Prostate gland (tissue), 2 donors: Measurements from ENCODE around the gene TGM1. TPM values are rescaled to one million over a fixed set of nuclear protein-coding genes. Genes with fewer than 3 reads are reported as not detected.

ENCODE experiments used
- DNase-seq: peaks from one replicate; pipeline ENCODE4 v3.0.0-alpha.2; 2019; ENCODE audit warnings: low spot score
- H3K27ac ChIP-seq, 2 donors: fragments of 200-600 bp; sonication (generic); 2 replicates each; pipeline ENCODE4 v1.5.1; 2017 to 2019
- H3K27me3 ChIP-seq: fragments of 200-600 bp; sonication (generic); replicated peaks from 2 replicates; pipeline ENCODE4 v1.5.1; 2019; ENCODE audit not compliant: insufficient read depth
- H3K36me3 ChIP-seq, 2 donors: fragments of 200-600 bp; sonication (generic); 1 replicate in 1 of 2; 2 replicates in 1 of 2; pipeline versions ENCODE4 v1.5.1 to v1.8.1; 2017 to 2019
- H3K4me1 ChIP-seq: fragments of 200-600 bp; sonication (generic); replicated peaks from 2 replicates; pipeline ENCODE4 v1.5.1; 2019
- H3K4me3 ChIP-seq, 2 donors: fragments of 200-600 bp; sonication (generic); 2 replicates each; pipeline ENCODE4 v1.5.1; 2017 to 2019
- H3K9me3 ChIP-seq: fragments of 200-600 bp; sonication (generic); 2 replicates; pipeline ENCODE4 v1.5.1; 2017
- CTCF ChIP-seq, 4 experiments: fragments of 200-600 bp in 2 of 4; fragments of 450-650 bp in 2 of 4; sonication (generic) in 2 of 4; IDR thresholded peaks; 1 replicate in 3 of 4; 2 replicates in 1 of 4; pipeline ENCODE4 v1.5.1; 2016 to 2019; ENCODE audit warnings: antibody characterized with exemption in 4 of 4, mild to moderate bottlenecking in 2 of 4, moderate library complexity in 2 of 4
- POLR2A ChIP-seq: fragments of 450-650 bp; IDR thresholded peaks from one replicate; pipeline ENCODE4 v1.6.1; 2016; ENCODE audit warnings: antibody characterized with exemption, mild to moderate bottlenecking
- POLR2AphosphoS5 ChIP-seq: sonication (generic); formaldehyde crosslinking; IDR thresholded peaks from one replicate; pipeline ENCODE4 v1.6.1; 2017; ENCODE audit warnings: antibody characterized with exemption
- WGBS: methylation state at CpG from one replicate; pipeline ENCODE4 v1.1.5; 2018; 5-methylcytosine and 5-hydroxymethylcytosine counted together
- intact Hi-C: fragments of 100-400 bp; cut with DNase I; formaldehyde crosslinking; loops from one replicate; pipeline ENCODE4 v1.14.2; 2022
- total RNA-seq, 2 donors: library from RNA; depleted of rRNA; stranded (reverse); fragments of >200 nt; gene quantifications; one replicate each; pipeline ENCODE4 v1.1.0, GENCODE V29; 2016

The TGM1 gene
- total RNA-seq, 2 donors from 2014 or later = 6.6 to 11.4 TPM

GRCh38 chr14:24259282-24260025 is 3.5 kb downstream of the TGM1 start:
- WGBS = 61% methylated on average over 16 of the region's 16 CpGs
- Histone ChIP-seq H3K36me3 (no peaks in the 10 kb centered on the region), H3K4me1 (no peaks in the 10 kb centered on the region), H3K27me3 (no peaks in the 10 kb centered on the region), H3K9me3 (no peaks in the 10 kb centered on the region), H3K4me3 (no peak overlapping the region), H3K27ac (peak overlapping the region; percentile 15 to 34)
- TF ChIP-seq CTCF (IDR thresholded peaks at IDR 0.05) = no peak
- TF ChIP-seq POLR2AphosphoS5 = no peak
- no peak for TF ChIP-seq POLR2A
- intact Hi-C loops = no loop called here
- DNase-seq = peak; percentile 29

- H3K27me3 ChIP-seq = no peaks in the 10 kb centered on the region
- no peaks in the 10 kb centered on the region for H3K4me1 ChIP-seq
- H3K4me3 ChIP-seq = no peak overlapping the region
- H3K9me3 ChIP-seq = no peaks in the 10 kb centered on the region
- intact Hi-C loops = no loop called here
- H3K27ac ChIP-seq = peak overlapping the region in 1 of 2 donors; percentile 15
- no peak for TF ChIP-seq CTCF (IDR thresholded peaks at IDR 0.05)
- TF ChIP-seq POLR2A = no peak
- TF ChIP-seq POLR2AphosphoS5 = no peak
- WGBS = 76% methylated on average over 18 of the region's 18 CpGs
- H3K36me3 ChIP-seq = no peaks in the 10 kb centered on the region
- DNase-seq = no peak
Measured at GRCh38 chr14:24258548-24259265, 4.3 kb downstream of the TGM1 start.

DNA sequence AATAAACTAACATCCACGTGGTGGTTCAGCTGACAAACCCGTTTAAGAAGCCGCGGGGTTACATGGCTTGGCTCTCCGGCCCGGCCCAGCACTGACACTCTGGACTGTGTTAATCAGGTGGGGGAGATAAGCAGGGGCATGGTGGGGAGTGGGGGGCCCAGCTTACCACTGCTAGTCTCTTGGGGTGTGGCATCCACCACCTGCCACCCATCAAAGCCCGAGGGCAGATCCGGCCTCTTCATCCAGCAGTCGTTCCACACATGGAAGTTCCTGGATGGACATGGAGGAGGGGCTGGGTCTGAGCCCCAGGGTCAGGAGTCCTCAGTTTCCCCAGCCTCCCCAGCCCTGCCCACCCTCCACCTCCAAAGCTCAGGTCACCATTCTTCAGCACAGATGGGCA is 4.9 kb downstream of the TGM1 start:
- WGBS = 88% methylated on average over 9 of the region's 9 CpGs

GRCh38 chr14:24256960-24257359 is 6.0 kb downstream of the TGM1 start:
- Histone ChIP-seq H3K4me3 (no peak overlapping the region), H3K9me3 (no peaks in the 10 kb centered on the region), H3K27ac (no peak overlapping the region), H3K27me3 (no peaks in the 10 kb centered on the region), H3K36me3 (no peaks in the 10 kb centered on the region), H3K4me1 (no peaks in the 10 kb centered on the region)
- intact Hi-C loops = no loop called here
- 88% methylated on average over 4 of the region's 4 CpGs for WGBS
- TF ChIP-seq CTCF (IDR thresholded peaks at IDR 0.05) = no peak
- no peak for TF ChIP-seq POLR2AphosphoS5
- no peak for TF ChIP-seq POLR2A
- DNase-seq = no peak

More for the DNA sequence above, 4.9 kb downstream of the TGM1 start:
- no peak for DNase-seq
- no peaks in the 10 kb centered on the region for H3K4me1 ChIP-seq
- TF ChIP-seq POLR2AphosphoS5 (no peak), POLR2A (no peak), CTCF (IDR thresholded peaks at IDR 0.05) (no peak)
- intact Hi-C loops = no loop called here
- H3K27ac ChIP-seq = no peak overlapping the region
- H3K4me3 ChIP-seq = no peak overlapping the region
- H3K9me3 ChIP-seq = no peaks in the 10 kb centered on the region
- H3K27me3 ChIP-seq = no peaks in the 10 kb centered on the region
- H3K36me3 ChIP-seq = no peaks in the 10 kb centered on the region
